A549 treated with CORT108297 at 1 μM for 4 hours (cell line): ENCODE results near the gene CAPN14. TPM values are rescaled to one million over a fixed set of nuclear protein-coding genes. Genes with fewer than 3 reads are reported as not detected.

ENCODE experiments used
- total RNA-seq: library from RNA; stranded (reverse); fragments of 200-300 nt; extraction: Qiagen RNA extraction; gene quantifications from 5 replicates; pipeline ENCODE4 v1.2.3, GENCODE V29; 2022

CAPN14 gene, protein sequence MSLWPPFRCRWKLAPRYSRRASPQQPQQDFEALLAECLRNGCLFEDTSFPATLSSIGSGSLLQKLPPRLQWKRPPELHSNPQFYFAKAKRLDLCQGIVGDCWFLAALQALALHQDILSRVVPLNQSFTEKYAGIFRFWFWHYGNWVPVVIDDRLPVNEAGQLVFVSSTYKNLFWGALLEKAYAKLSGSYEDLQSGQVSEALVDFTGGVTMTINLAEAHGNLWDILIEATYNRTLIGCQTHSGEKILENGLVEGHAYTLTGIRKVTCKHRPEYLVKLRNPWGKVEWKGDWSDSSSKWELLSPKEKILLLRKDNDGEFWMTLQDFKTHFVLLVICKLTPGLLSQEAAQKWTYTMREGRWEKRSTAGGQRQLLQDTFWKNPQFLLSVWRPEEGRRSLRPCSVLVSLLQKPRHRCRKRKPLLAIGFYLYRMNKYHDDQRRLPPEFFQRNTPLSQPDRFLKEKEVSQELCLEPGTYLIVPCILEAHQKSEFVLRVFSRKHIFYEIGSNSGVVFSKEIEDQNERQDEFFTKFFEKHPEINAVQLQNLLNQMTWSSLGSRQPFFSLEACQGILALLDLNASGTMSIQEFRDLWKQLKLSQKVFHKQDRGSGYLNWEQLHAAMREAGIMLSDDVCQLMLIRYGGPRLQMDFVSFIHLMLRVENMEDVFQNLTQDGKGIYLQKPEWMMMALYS
- 0.02 to 0.07 TPM (median 0.03 TPM) in 4 of 5 replicates, not detected in the other for total RNA-seq

DNA sequence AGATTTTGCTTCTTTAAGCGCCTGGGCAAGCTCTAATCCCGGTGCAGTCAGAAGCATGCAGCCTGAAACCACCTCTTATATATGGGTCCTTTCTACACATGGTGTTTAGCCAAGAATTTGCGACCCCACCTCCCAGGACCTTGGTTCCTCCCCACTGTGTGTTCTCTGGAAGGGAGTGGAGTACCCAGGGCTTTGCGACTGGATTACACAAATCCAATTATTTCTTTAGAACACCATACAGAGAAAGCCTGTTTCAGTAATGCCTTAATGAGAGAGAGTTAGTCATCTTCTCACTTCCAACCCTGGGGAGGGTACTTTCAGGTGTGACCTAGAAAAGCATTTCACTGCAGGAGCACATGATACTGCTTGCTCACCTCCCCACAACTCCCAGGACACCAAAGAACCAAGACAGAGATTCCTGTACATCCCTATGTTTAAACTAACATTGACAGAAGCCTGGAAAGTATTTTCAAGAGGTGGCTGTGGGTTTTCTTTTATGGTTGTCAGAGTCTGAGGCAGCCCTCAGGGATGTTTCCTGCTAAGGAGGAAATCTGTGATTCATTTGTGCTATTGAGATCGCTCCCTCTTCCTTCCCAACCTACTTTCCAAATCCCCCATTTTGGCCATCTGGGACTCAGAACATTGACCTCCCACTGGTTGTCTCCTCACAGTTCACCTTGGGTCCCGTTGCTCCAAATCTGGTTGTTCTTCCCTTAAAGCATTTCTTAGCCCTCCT is at the start of gene CAPN14:
TSS of gene CAPN14 (minus strand) at position 51 of the 736 bp plus-strand sequence. CDS start 12,068 bp downstream, outside the sequence.

DNA sequence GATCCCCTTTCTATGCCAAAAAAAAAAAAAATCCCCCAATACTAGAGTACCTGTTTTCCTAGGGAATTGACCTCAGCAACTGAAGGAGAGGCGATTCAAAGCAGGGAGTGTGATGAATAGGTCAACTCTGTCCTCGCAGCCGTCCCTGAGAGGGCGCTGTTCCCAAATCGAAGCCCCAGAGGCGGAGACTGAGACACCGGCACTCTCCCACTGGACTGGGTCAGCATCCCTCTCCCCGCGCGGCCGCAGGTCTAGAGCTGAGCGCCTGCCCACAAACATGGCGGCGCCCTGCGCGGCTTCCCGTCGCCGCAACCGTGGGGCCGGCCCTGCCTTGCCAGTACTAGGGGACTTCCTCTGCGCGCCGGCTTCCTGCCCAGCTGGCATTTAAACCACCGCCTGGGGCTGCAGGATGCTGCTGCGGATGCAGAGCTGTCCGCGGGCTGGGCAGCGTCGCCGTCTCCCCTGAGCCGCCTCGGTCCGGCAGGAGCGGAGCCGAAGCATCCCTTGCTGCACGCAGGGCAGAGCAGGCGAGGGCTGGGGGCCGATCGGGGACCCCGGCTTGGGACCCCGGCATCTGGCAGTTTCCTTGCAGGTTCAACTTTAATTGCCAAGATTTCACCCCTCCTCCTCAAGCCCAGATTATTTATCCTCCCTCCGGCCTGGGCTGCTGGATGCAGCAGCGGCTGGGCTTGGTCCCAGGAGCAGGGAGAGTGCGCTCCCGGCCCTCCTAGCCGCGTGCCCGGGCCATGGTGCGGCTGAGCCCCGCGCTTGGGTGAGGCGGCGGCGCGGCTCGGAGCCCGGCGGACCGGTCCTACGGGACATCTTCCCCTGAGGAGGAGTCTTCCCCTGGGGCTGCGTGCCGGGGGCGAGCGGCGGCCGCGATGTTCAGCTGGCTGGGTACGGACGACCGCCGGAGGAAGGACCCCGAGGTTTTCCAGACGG is 16.7 kb upstream of the CAPN14 start, which contains the start of gene EHD3:
TSS of gene EHD3 (plus strand) at position 412 of the 942 bp plus-strand sequence. CDS start at position 882, 470 bp downstream.

DNA sequence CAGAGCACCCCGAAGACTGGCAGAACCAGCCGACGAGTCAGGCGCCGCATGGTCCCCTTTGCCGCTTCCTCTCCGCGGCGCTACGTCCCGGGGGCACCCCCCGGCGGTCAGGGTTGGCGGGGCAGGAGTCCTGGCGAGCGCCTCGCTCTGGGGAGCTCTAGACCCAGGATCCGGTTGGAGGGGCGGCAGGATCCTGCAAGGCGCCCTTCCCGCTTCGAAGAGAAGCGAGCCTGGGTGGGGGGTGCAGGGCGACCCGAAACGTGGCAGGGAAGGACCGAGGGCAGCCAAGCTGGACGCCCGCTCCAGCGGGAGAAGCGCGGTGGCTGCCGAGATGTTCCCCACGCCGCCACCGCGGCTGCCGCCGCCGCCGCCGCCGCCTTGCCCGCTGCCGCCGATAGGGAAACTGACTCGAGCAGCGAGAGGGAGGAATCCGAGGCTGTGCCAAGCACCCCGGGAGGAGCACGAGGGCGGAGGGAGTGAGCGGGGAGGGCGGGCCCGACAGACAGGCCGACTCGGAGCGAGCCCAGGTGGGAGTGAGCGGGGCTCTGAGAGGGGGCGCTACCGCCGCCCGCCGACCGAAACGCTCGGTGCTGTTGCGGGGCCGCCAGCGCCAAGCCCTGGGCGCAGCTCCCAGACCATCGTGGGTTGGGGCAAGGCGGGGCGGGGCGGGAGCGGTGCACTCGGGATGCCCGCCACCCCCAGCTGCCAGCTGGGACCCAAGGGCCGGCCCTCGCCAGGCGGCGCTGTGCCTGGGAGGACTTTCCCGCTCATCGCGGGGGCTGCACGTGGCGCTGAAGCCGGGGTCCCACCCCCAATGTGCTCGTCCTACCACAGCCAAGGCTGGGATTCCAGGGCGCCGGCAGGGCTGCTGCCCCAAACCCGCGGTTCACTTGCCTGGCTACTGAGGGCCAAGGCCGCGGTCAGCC is 79.0 kb downstream of the CAPN14 start, which contains the start of gene GALNT14:
TSS of gene GALNT14 (minus strand) at position 404 of the 926 bp plus-strand sequence. CDS start at position 50, 354 bp downstream.

Other genes with a start within 250 kb of the CAPN14 start
- 44.4 to 51.6 TPM (median 48.4 TPM) in 5 replicates for gene GALNT14, start 79.1 kb downstream of the CAPN14 start, total RNA-seq
- 8.0 to 9.7 TPM (median 8.9 TPM) in 5 replicates for gene EHD3, start 16.6 kb upstream of the CAPN14 start, total RNA-seq
- gene XDH, start 197.2 kb upstream of the CAPN14 start, total RNA-seq: 1.2 to 1.9 TPM (median 1.4 TPM) in 5 replicates